GM21367 (cell line): ENCODE measurements around the gene COG4.
"Not testable (repeated sequence)": the region's sequence is repeated elsewhere in the genome, so short reads cannot be mapped to it uniquely, and the experiment has no call there.

Experiments used
- ATAC-seq: cut with Tn5 transposase; IDR thresholded peaks from one replicate; pipeline ENCODE4 v1.9.1; 2021; ENCODE audit not compliant: unreplicated experiment

The COG4 gene

GRCh38 chr16:70523076-70523742 is at the start of gene COG4:
COG4 (minus strand) TSS chr16:70523554; CDS start chr16:70523543, 11 bp downstream.
- peak; percentile 44 for ATAC-seq

GRCh38 chr16:70572926-70573270 is 49.5 kb upstream of the COG4 start:
- no peak for ATAC-seq

- no peak for ATAC-seq
Measured at GRCh38 chr16:70572050-70572925, 48.9 kb upstream of the COG4 start.

GRCh38 chr16:70571623-70572022 is 48.3 kb upstream of the COG4 start:
- ATAC-seq, result no peak

GRCh38 chr16:70570967-70571570 is 47.7 kb upstream of the COG4 start:
- no peak for ATAC-seq

- ATAC-seq, result no peak
Measured at GRCh38 chr16:70569752-70570151, 46.4 kb upstream of the COG4 start.

- no peak for ATAC-seq
Measured at GRCh38 chr16:70568601-70569237, 45.4 kb upstream of the COG4 start.

- ATAC-seq, result no peak
Measured at GRCh38 chr16:70565053-70565452, 41.7 kb upstream of the COG4 start.

- ATAC-seq, result no peak
Measured at GRCh38 chr16:70563636-70564035, 40.3 kb upstream of the COG4 start.

GRCh38 chr16:70561623-70562022 is 38.3 kb upstream of the COG4 start:
- ATAC-seq, result no peak

GRCh38 chr16:70556063-70556462 is 32.7 kb upstream of the COG4 start:
- no peak for ATAC-seq

GRCh38 chr16:70553645-70554044 is 30.3 kb upstream of the COG4 start:
- ATAC-seq, result no peak

- no peak for ATAC-seq
Measured at GRCh38 chr16:70552675-70553074, 29.3 kb upstream of the COG4 start.

- ATAC-seq, result no peak
Measured at GRCh38 chr16:70551788-70552187, 28.4 kb upstream of the COG4 start.

- ATAC-seq, result no peak
Measured at GRCh38 chr16:70550082-70550481, 26.7 kb upstream of the COG4 start.

GRCh38 chr16:70548936-70549335 is 25.6 kb upstream of the COG4 start:
- ATAC-seq, result no peak

- ATAC-seq, result no peak
Measured at GRCh38 chr16:70544548-70544947, 21.2 kb upstream of the COG4 start.

- no peak for ATAC-seq
Measured at GRCh38 chr16:70540994-70541393, 17.6 kb upstream of the COG4 start.

- ATAC-seq, result no peak
Measured at GRCh38 chr16:70534971-70535370, 11.6 kb upstream of the COG4 start.

- ATAC-seq, result not testable (repeated sequence)
Measured at GRCh38 chr16:70529954-70530353, 6.6 kb upstream of the COG4 start.

- no peak for ATAC-seq
Measured at GRCh38 chr16:70529051-70529777, 5.9 kb upstream of the COG4 start.
